PC-3 (cell line): ENCODE data around the gene CFAP99. TPM values are rescaled to one million over a fixed set of nuclear protein-coding genes. Genes with fewer than 3 reads are reported as not detected.

ENCODE experiments used
- ATAC-seq: fragments of 200-7000 bp; cut with Tn5 transposase; 2 replicates; pipeline ENCODE4 v1.9.1; 2020; ENCODE audit warnings: mild to moderate bottlenecking, moderate library complexity
- BruUV-seq: library from RNA; stranded (reverse); fragments of 400-500 nt; replicated peaks from 2 replicates; lab custom pipeline; 2021; lab: Mats Ljungman, UMichigan
- CTCF ChIA-PET: fragments of 300-600 bp; sonication (Branson Sonifier 250); formaldehyde crosslinking; loops from one replicate; lab custom pipeline; 2022; ENCODE audit warnings: antibody characterized with exemption; lab: Charles Lee
- POLR2A ChIA-PET: fragments of 300-600 bp; sonication (Branson Sonifier 250); formaldehyde crosslinking; loops from one replicate; lab custom pipeline; 2022; ENCODE audit warnings: antibody characterized with exemption; ENCODE audit not compliant: unreplicated experiment; lab: Charles Lee
- DNase-seq: peaks from one replicate; pipeline ENCODE4 v3.0.0-alpha.2; 2015
- H2AFZ ChIP-seq: fragments of 300-600 bp; sonication (generic); 2 replicates; pipeline ENCODE4 v1.6.0; 2016; ENCODE audit warnings: antibody characterized with exemption, low read length
- H3F3A ChIP-seq: fragments of 300-600 bp; sonication (generic); one replicate; pipeline ENCODE4 v1.6.0; 2017; ENCODE audit warnings: antibody characterized with exemption, low read length, control low read depth, mild to moderate bottlenecking; ENCODE audit not compliant: unreplicated experiment
- H3K27ac ChIP-seq: fragments of 300-600 bp; sonication (generic); 2 replicates; pipeline ENCODE4 v1.5.1; 2016; ENCODE audit warnings: mild to moderate bottlenecking, low read length
- H3K27me3 ChIP-seq: fragments of 300-600 bp; sonication (generic); 2 replicates; pipeline ENCODE4 v1.6.1; 2016; ENCODE audit warnings: low read length, mixed read lengths
- H3K36me3 ChIP-seq: fragments of 300-600 bp; sonication (generic); 2 replicates; pipeline ENCODE4 v1.6.1; 2016; ENCODE audit warnings: low read depth, mixed run types, low read length, mixed read lengths
- H3K4me1 ChIP-seq: fragments of 300-600 bp; sonication (generic); 2 replicates; pipeline ENCODE4 v1.5.1; 2016; ENCODE audit warnings: low read length; ENCODE audit not compliant: insufficient read depth
- H3K4me2 ChIP-seq: fragments of 300-600 bp; sonication (generic); 2 replicates; pipeline ENCODE4 v1.6.0; 2016; ENCODE audit warnings: low read length
- H3K4me3 ChIP-seq: fragments of 300-600 bp; sonication (generic); 2 replicates; pipeline ENCODE4 v1.5.1; 2016; ENCODE audit warnings: mild to moderate bottlenecking, low read length, mixed read lengths
- H3K79me2 ChIP-seq: fragments of 300-600 bp; sonication (generic); 2 replicates; pipeline ENCODE4 v1.6.1; 2017; ENCODE audit warnings: low read length, mixed read lengths
- H3K9ac ChIP-seq: fragments of 300-600 bp; sonication (generic); 2 replicates; pipeline ENCODE4 v1.6.0; 2016; ENCODE audit warnings: mild to moderate bottlenecking, low read length
- H3K9me2 ChIP-seq: fragments of 300-600 bp; sonication (generic); replicated peaks from 2 replicates; pipeline ENCODE4 v1.6.1; 2016; ENCODE audit warnings: mixed run types, low read length, mixed read lengths
- H3K9me3 ChIP-seq: fragments of 300-600 bp; sonication (generic); 2 replicates; pipeline ENCODE4 v1.6.1; 2016; ENCODE audit warnings: low read length, mixed read lengths
- H4K20me1 ChIP-seq: fragments of 300-600 bp; sonication (generic); 2 replicates; pipeline ENCODE4 v1.6.1; 2016; ENCODE audit warnings: low read length, mixed read lengths
- EZH2 ChIP-seq: fragments of 300-600 bp; sonication (generic); IDR thresholded peaks from one replicate; pipeline ENCODE4 v1.6.1; 2017; ENCODE audit warnings: antibody characterized with exemption, mild to moderate bottlenecking, low read length; ENCODE audit not compliant: unreplicated experiment
- EZH2phosphoT487 ChIP-seq: fragments of 300-600 bp; sonication (generic); IDR thresholded peaks from 2 replicates; pipeline ENCODE4 v1.6.1; 2018; ENCODE audit warnings: mild to moderate bottlenecking, antibody characterized with exemption, low read length, borderline replicate concordance
- intact Hi-C: fragments of 100-400 bp; cut with micrococcal nuclease; formaldehyde crosslinking; loops from 2 replicates; pipeline ENCODE4 v1.9.0; 2023
- total RNA-seq: library from RNA; depleted of rRNA; stranded (reverse); fragments of >200 nt; gene quantifications from 2 replicates; pipeline ENCODE4 v1.2.3, GENCODE V29; 2014
- TF ChIP-seq, protein P1 (sequence below): fragments of 300-600 bp; sonication (generic); conservative IDR thresholded peaks from 2 replicates; pipeline ENCODE4 v1.5.1; 2017; ENCODE audit warnings: antibody characterized with exemption, low read depth, mild to moderate bottlenecking, low read length

The CFAP99 gene
- total RNA-seq, 1 experiment from 2014 or later: not detected

- no peak for DNase-seq
- BruUV-seq: no TSS peak
- ChIA-PET CTCF (no interaction called here), POLR2A (no interaction called here)
- ATAC-seq: no peak
- Histone ChIP-seq H3K4me3 (no peak overlapping the region), H3K4me2 (no peak overlapping the region), H3K27ac (no peak overlapping the region), H3F3A (no peaks in the 10 kb centered on the region), H3K9me3 (no peaks in the 10 kb centered on the region), H2AFZ (no peak overlapping the region), H3K27me3 (no peaks in the 10 kb centered on the region), H3K36me3 (no peaks in the 10 kb centered on the region), H3K4me1 (no peaks in the 10 kb centered on the region), H4K20me1 (no peaks in the 10 kb centered on the region), H3K9me2 (no peaks in the 10 kb centered on the region), H3K79me2 (no peaks in the 10 kb centered on the region), H3K9ac (no peak overlapping the region)
- TF ChIP-seq EZH2phosphoT487 (no peak), EZH2 (no peak)
- TF ChIP-seq, protein P1, sequence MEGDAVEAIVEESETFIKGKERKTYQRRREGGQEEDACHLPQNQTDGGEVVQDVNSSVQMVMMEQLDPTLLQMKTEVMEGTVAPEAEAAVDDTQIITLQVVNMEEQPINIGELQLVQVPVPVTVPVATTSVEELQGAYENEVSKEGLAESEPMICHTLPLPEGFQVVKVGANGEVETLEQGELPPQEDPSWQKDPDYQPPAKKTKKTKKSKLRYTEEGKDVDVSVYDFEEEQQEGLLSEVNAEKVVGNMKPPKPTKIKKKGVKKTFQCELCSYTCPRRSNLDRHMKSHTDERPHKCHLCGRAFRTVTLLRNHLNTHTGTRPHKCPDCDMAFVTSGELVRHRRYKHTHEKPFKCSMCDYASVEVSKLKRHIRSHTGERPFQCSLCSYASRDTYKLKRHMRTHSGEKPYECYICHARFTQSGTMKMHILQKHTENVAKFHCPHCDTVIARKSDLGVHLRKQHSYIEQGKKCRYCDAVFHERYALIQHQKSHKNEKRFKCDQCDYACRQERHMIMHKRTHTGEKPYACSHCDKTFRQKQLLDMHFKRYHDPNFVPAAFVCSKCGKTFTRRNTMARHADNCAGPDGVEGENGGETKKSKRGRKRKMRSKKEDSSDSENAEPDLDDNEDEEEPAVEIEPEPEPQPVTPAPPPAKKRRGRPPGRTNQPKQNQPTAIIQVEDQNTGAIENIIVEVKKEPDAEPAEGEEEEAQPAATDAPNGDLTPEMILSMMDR: no peak
- intact Hi-C loops: no loop called here
These were observed 27.9 kb upstream of the CFAP99 start for GRCh38 chr4:2390784-2391421.

DNA sequence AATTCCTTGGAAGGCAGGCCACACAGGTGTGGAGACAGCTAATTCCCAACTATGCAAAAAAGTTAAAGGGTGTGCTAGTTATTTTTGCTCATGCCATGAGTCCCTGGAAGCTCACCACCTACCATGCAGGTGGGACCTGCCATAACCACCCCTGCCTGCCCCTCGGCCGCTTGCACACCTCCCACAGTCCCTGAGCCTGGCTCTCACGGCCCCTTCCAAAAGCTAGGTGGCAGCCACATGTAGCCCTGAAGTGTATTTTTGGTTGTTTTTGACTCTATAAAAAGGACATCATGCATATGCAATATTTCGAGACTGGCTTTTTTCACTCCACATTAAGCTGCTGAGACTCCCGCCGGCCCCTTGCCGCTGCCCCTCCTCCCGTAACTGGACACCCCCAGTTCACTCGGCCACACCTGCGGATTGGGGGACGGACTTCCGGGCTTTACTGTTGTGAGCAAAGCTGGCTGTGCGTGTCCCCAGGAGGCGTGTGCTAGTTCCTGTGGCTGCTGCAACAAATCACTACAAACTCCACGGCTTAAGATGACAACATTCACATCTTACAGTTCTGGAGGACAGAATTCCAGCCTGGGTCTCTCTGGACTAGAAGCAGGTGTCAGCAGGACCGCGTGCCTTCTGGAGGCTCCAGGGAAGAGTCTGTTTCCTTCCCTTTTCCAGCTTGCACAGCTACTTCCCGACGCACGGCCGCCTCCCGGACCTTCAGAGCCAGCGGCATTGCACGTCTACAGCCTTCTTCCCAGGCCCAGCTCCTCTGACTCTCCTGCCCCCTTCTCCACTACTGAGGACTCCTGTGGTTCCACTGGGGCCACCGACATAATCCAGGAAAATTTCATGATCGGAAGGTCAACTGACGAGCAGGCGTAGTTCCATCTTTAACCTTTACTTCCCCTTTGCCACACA lies 25.1 kb upstream of the CFAP99 start:
- no peak overlapping the region for H3K9ac ChIP-seq
- DNase-seq: no peak
- no peaks in the 10 kb centered on the region for H3F3A ChIP-seq
- H3K79me2 ChIP-seq: no peaks in the 10 kb centered on the region
- H3K9me2 ChIP-seq: no peaks in the 10 kb centered on the region
- ChIA-PET POLR2A (no interaction called here), CTCF (no interaction called here)
- H3K4me2 ChIP-seq: no peak overlapping the region
- no peaks in the 10 kb centered on the region for H3K27me3 ChIP-seq
- no peak overlapping the region for H2AFZ ChIP-seq
- BruUV-seq: no TSS peak
- H3K4me3 ChIP-seq: no peak overlapping the region
- H3K36me3 ChIP-seq: no peaks in the 10 kb centered on the region
- H3K4me1 ChIP-seq: no peaks in the 10 kb centered on the region
- H4K20me1 ChIP-seq: no peaks in the 10 kb centered on the region
- H3K27ac ChIP-seq: no peak overlapping the region
- H3K9me3 ChIP-seq: no peaks in the 10 kb centered on the region
- TF ChIP-seq EZH2 (no peak), EZH2phosphoT487 (no peak)
- TF ChIP-seq, protein P1: no peak
- intact Hi-C loops: no loop called here
- no peak for ATAC-seq
